ENCODE measurements around the gene HS6ST3.

The HS6ST3 gene

GRCh38 chr13:96388598-96388997 is 298.7 kb downstream of the HS6ST3 start:
- no peaks in the 10 kb centered on the region for H3K36me3 ChIP-seq (ENCODE audit: low read depth)
- no peak overlapping the region for H3K4me3 ChIP-seq (ENCODE audit: severe bottlenecking)
- H3K27me3 ChIP-seq (ENCODE audit: insufficient read depth, poor library complexity, severe bottlenecking): no peaks in the 10 kb centered on the region
- H3K27ac ChIP-seq (ENCODE audit: poor library complexity, severe bottlenecking): no peak overlapping the region
- DNase-seq (ENCODE audit: low spot score) (no peak), ATAC-seq (ENCODE audit: low read depth) (no peak)
- TF ChIP-seq CTCF (IDR thresholded peaks at IDR 0.05; ENCODE audit: poor library complexity, severe bottlenecking): no peak
- H3K9me3 ChIP-seq (ENCODE audit: severe bottlenecking): no peaks in the 10 kb centered on the region
- no peaks in the 10 kb centered on the region for H3K4me1 ChIP-seq (ENCODE audit: insufficient read depth, poor library complexity, severe bottlenecking)

- Histone ChIP-seq H3K4me1 (ENCODE audit: insufficient read depth, poor library complexity, severe bottlenecking) (no peaks in the 10 kb centered on the region), H3K36me3 (ENCODE audit: low read depth) (no peaks in the 10 kb centered on the region), H3K27ac (ENCODE audit: poor library complexity, severe bottlenecking) (no peak overlapping the region), H3K27me3 (ENCODE audit: insufficient read depth, poor library complexity, severe bottlenecking) (no peaks in the 10 kb centered on the region), H3K9me3 (ENCODE audit: severe bottlenecking) (no peaks in the 10 kb centered on the region), H3K4me3 (ENCODE audit: severe bottlenecking) (no peak overlapping the region)
- TF ChIP-seq CTCF (IDR thresholded peaks at IDR 0.05; ENCODE audit: poor library complexity, severe bottlenecking): no peak
- DNase-seq (ENCODE audit: low spot score) (no peak), ATAC-seq (ENCODE audit: low read depth) (no peak)
Measured at GRCh38 chr13:96391606-96392005, 301.7 kb downstream of the HS6ST3 start.

GRCh38 chr13:96397807-96398206 is 307.9 kb downstream of the HS6ST3 start:
- no peak for TF ChIP-seq CTCF (IDR thresholded peaks at IDR 0.05; ENCODE audit: poor library complexity, severe bottlenecking)
- no peaks in the 10 kb centered on the region for H3K27me3 ChIP-seq (ENCODE audit: insufficient read depth, poor library complexity, severe bottlenecking)
- H3K36me3 ChIP-seq (ENCODE audit: low read depth): no peaks in the 10 kb centered on the region
- H3K27ac ChIP-seq (ENCODE audit: poor library complexity, severe bottlenecking): no peak overlapping the region
- no peaks in the 10 kb centered on the region for H3K4me1 ChIP-seq (ENCODE audit: insufficient read depth, poor library complexity, severe bottlenecking)
- ATAC-seq (ENCODE audit: low read depth) (no peak), DNase-seq (ENCODE audit: low spot score) (no peak)
- no peak overlapping the region for H3K4me3 ChIP-seq (ENCODE audit: severe bottlenecking)
- H3K9me3 ChIP-seq (ENCODE audit: severe bottlenecking): no peaks in the 10 kb centered on the region

GRCh38 chr13:96398486-96398885 is 308.6 kb downstream of the HS6ST3 start:
- Histone ChIP-seq H3K36me3 (ENCODE audit: low read depth) (no peaks in the 10 kb centered on the region), H3K9me3 (ENCODE audit: severe bottlenecking) (no peaks in the 10 kb centered on the region), H3K27ac (ENCODE audit: poor library complexity, severe bottlenecking) (no peak overlapping the region), H3K4me1 (ENCODE audit: insufficient read depth, poor library complexity, severe bottlenecking) (no peaks in the 10 kb centered on the region), H3K4me3 (ENCODE audit: severe bottlenecking) (no peak overlapping the region), H3K27me3 (ENCODE audit: insufficient read depth, poor library complexity, severe bottlenecking) (no peaks in the 10 kb centered on the region)
- ATAC-seq (ENCODE audit: low read depth): no peak
- no peak for DNase-seq (ENCODE audit: low spot score)
- no peak for TF ChIP-seq CTCF (IDR thresholded peaks at IDR 0.05; ENCODE audit: poor library complexity, severe bottlenecking)

GRCh38 chr13:96403241-96403640 is 313.3 kb downstream of the HS6ST3 start:
- H3K36me3 ChIP-seq (ENCODE audit: low read depth): no peaks in the 10 kb centered on the region

More at GRCh38 chr13:96403241-96403640, 313.3 kb downstream of the HS6ST3 start:
- TF ChIP-seq CTCF (IDR thresholded peaks at IDR 0.05; ENCODE audit: poor library complexity, severe bottlenecking): no peak
- Histone ChIP-seq H3K27me3 (ENCODE audit: insufficient read depth, poor library complexity, severe bottlenecking) (peaks cover 11% of the 10 kb centered on the region), H3K9me3 (ENCODE audit: severe bottlenecking) (no peaks in the 10 kb centered on the region), H3K4me1 (ENCODE audit: insufficient read depth, poor library complexity, severe bottlenecking) (no peaks in the 10 kb centered on the region), H3K4me3 (ENCODE audit: severe bottlenecking) (no peak overlapping the region), H3K27ac (ENCODE audit: poor library complexity, severe bottlenecking) (no peak overlapping the region)
- no peak for DNase-seq (ENCODE audit: low spot score)
- no peak for ATAC-seq (ENCODE audit: low read depth)
